CD1c-positive myeloid dendritic cell (primary cell): ENCODE measurements around the gene OR10G3.
"Not testable (repeated sequence)": the region's sequence is repeated elsewhere in the genome, so short reads cannot be mapped to it uniquely, and the experiment has no call there.

ENCODE experiments used
- DNase-seq: peaks from one replicate; pipeline ENCODE4 v3.0.0-alpha.2; 2016; ENCODE audit errors: extremely low spot score

Gene OR10G3

GRCh38 chr14:21579976-21580375, at the start of gene OR10G3:
TSS of gene OR10G3 (minus strand) at chr14:21580076. CDS start at chr14:21570744, 9,332 bp downstream.
- DNase-seq = no peak

- DNase-seq = no peak
Observed at GRCh38 chr14:21626491-21627230, 46.8 kb upstream of the OR10G3 start.

GRCh38 chr14:21617614-21618013, 37.7 kb upstream of the OR10G3 start:
- DNase-seq = no peak

- DNase-seq = no peak
Observed at GRCh38 chr14:21614240-21614639, 34.4 kb upstream of the OR10G3 start.

GRCh38 chr14:21612324-21612723, 32.4 kb upstream of the OR10G3 start:
- no peak for DNase-seq

GRCh38 chr14:21602181-21602580, 22.3 kb upstream of the OR10G3 start:
- DNase-seq = not testable (repeated sequence)

GRCh38 chr14:21589317-21589716, 9.4 kb upstream of the OR10G3 start:
- no peak for DNase-seq

GRCh38 chr14:21575661-21576060, 4.2 kb downstream of the OR10G3 start:
- DNase-seq = no peak

GRCh38 chr14:21572604-21573003, 7.3 kb downstream of the OR10G3 start:
- DNase-seq = no peak

GRCh38 chr14:21558703-21559170, 21.1 kb downstream of the OR10G3 start:
- DNase-seq = no peak

GRCh38 chr14:21557084-21557901, 22.6 kb downstream of the OR10G3 start:
- DNase-seq = peak; percentile 92

GRCh38 chr14:21556378-21557083, 23.3 kb downstream of the OR10G3 start:
- DNase-seq = no peak

GRCh38 chr14:21553266-21553665, 26.6 kb downstream of the OR10G3 start:
- DNase-seq = no peak

GRCh38 chr14:21544588-21544987, 35.3 kb downstream of the OR10G3 start:
- not testable (repeated sequence) for DNase-seq

- no peak for DNase-seq
Observed at GRCh38 chr14:21543963-21544362, 35.9 kb downstream of the OR10G3 start.

GRCh38 chr14:21543521-21543960, 36.3 kb downstream of the OR10G3 start:
- DNase-seq = no peak

GRCh38 chr14:21541413-21542074, 38.3 kb downstream of the OR10G3 start:
- DNase-seq = no peak

GRCh38 chr14:21539189-21539940, 40.5 kb downstream of the OR10G3 start:
- no peak for DNase-seq

- DNase-seq = no peak
Observed at GRCh38 chr14:21537090-21537424, 42.8 kb downstream of the OR10G3 start.

GRCh38 chr14:21536418-21537089, 43.3 kb downstream of the OR10G3 start:
- no peak for DNase-seq
